D341Med (cell line): ENCODE results near the gene MKRN2OS.
"Not testable (repeated sequence)": the region's sequence is repeated elsewhere in the genome, so short reads cannot be mapped to it uniquely, and the experiment has no call there.

Experiments used
- DNase-seq: peaks from one replicate; pipeline ENCODE4 v3.0.0; 2012; ENCODE audit warnings: low spot score

The MKRN2OS gene

DNA sequence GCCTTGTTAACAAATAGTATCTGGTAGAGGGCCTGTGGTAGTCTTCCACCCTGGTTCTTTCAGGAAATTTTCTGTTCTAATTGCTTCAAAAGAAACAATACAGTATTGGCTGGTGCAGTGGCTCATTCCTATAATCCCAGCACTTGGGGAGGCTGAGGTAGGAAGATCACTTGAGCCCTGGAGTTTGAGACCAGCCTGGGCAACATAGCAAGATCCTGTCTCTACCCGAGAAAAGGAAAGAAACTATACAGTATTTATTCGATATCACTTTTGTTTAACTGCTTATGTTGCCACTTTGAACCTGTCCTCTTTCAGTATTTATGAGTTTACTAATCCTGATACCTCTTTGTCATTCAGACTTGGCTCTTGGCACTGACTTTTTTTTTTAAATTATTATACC, 16.1 kb upstream of the MKRN2OS start:
- DNase-seq = no peak

DNA sequence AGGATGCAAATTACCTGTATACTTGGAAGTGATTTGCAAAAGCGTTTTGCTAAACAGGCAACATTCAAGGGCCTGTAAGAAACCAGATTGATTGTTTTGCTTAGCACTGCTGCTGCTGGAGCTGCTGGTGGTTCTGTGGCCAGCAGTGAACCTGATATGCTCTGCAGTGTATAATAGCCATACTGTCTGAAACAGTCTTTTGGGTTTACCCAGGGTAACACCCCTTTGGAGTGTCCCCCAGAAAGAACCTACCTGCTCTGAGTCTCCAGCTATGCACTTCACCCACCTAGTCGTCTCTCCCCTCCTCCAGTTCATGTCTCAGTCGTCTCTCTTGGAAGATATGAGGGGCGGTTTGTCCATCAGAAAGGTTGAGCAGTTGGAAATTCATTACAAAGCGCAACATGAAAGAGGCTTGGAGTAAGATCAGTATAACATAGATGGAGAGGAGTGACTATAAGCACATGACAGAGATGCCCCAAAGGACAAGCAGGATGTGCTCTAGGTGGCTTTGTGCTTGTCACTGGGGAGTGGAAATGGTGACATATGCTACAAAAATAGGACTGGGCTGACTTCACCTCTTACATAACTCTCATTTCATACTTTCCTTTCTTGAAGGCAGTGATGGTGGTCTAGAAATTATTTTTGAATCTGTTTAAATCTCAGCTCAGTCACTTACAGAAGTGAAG, 15.3 kb upstream of the MKRN2OS start:
- no peak for DNase-seq

GRCh38 chr3:12559520-12559919, 14.2 kb upstream of the MKRN2OS start:
- DNase-seq = no peak

DNA sequence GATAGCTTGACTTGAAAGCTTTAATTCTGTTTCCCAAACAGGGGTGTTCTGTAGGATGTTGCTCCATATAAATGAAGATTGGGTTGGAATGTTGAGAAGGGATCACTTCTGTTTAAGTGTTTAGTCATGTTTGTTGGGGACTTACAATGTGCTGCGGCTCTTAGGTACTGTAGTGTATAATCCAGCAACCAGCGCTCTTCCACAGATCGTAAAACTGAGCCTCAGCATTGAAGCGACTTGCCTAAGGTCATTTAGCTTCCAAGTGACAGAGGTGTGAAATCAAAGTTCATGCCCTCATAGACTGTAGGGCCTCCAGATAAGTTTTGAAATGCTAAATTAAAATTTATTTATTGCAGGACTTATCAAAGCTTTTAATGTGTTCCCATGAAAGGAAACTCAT, 13.4 kb upstream of the MKRN2OS start:
- no peak for DNase-seq

DNA sequence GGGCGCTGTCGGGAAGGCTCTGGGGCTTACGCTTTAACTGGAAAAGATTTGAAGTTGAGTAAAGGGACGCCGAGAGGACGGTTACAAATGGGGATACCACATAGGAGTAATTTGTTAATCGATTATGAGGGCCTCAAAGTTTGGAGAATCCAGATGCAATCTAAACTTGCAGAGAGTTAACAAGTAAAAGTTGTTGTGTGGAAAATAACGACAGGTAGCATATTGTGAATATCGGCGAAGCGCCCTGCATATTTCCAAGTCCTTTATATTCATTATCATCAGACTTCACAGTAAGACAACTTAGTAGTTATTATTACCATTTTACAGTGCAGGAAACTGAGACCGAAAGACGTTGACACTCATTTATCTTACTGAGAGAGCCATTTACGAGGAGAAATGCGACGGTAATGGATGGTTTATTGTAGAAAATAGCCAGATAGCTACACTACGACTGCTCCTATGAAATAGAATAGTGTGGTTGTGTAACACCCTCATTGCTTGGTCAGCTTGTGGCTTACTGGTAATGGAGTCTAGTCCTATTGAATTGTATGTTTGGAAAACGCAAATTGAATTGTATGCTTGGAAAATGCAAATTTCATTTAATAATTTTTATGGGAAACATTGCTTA, 12.3 kb upstream of the MKRN2OS start:
- no peak for DNase-seq

GRCh38 chr3:12556690-12557472, 11.6 kb upstream of the MKRN2OS start, which contains the start of gene MKRN2:
Gene MKRN2, plus strand, starts transcription at chr3:12557087. Its CDS starts 64 bp downstream, at chr3:12557151.
- peak; percentile 95 for DNase-seq

DNA sequence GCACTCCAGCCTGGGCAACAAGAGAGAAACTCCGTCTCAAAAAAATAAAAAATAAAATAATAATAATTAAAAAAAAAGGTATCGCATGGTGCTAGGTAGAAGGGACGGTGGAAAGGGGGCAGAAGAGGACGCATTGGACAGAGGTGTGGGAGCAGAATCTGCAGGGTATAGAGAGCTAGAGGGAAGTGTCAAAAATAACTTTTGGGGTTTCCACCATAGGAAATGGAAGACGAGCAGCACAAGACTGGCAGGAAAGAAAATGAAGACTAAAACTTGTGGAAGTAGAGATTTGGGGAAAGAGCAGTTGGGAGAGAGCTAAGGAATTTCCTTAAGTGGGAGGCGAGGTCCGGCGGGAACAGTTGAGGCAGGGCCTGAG, 11.0 kb upstream of the MKRN2OS start:
- no peak for DNase-seq

GRCh38 chr3:12553921-12554391, 8.7 kb upstream of the MKRN2OS start:
- no peak for DNase-seq

- DNase-seq = no peak
These were observed 4.9 kb upstream of the MKRN2OS start for GRCh38 chr3:12549971-12550760.

GRCh38 chr3:12544652-12545472, 437 bp downstream of the MKRN2OS start:
- DNase-seq = no peak

DNA sequence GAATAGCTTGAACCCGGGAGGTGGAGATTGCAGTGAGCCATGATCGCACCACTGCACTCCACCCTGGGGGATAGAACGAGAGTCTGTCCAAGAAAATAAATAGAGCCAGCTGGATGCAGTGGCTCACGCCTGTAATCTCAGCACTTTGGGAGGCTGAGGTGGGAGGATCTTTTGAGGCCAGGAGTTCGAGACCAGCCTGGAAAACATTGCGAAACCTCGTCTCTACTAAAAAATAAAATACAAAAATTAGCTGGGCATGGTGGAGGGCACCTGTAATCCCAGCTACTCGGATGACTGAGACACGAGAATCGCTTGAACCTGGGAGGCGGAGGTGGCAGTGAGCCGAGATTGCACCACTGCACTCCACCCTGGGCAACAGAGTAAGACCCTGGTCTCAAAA, 1.8 kb downstream of the MKRN2OS start:
- not testable (repeated sequence) for DNase-seq

- DNase-seq = peak; percentile 61
These were observed 3.7 kb downstream of the MKRN2OS start for GRCh38 chr3:12541625-12542024.

- no peak for DNase-seq
These were observed 8.9 kb downstream of the MKRN2OS start for GRCh38 chr3:12536423-12536822.

GRCh38 chr3:12532182-12532581, 13.1 kb downstream of the MKRN2OS start:
- DNase-seq = no peak

GRCh38 chr3:12527757-12528143, 17.5 kb downstream of the MKRN2OS start:
- DNase-seq = no peak

- DNase-seq = no peak
These were observed 22.6 kb downstream of the MKRN2OS start for GRCh38 chr3:12522721-12523120.

GRCh38 chr3:12521010-12521409, 24.3 kb downstream of the MKRN2OS start:
- no peak for DNase-seq

- no peak for DNase-seq
These were observed 26.9 kb downstream of the MKRN2OS start for GRCh38 chr3:12518261-12519028.

- DNase-seq = no peak
These were observed 28.4 kb downstream of the MKRN2OS start for GRCh38 chr3:12516873-12517272.

DNA sequence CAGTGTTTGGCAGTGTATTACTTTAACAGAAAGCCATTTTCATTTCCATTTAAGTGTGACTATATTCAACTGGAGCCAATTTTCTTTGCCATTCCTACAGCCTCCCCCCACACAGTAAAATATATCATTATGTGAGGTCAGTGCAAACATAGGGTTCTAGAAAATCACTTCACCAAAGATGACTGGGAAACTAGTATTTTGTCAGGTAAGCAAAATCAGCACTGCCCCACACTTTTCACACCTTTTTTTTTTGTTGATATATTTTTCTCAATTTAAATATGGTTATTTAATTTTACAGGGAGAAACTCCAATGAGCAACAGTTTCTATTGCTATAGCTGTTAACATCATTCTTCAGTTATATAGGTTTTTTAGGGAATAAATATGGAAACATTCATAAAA, 29.7 kb downstream of the MKRN2OS start:
- no peak for DNase-seq
